Measurements from ENCODE around the gene CENPX. TPM values are rescaled to one million over a fixed set of nuclear protein-coding genes. Genes with fewer than 3 reads are reported as not detected.

The CENPX gene
- total RNA-seq, 1 donor from 2014 or later: 66.2 TPM

GRCh38 chr17:81995463-81996231 lies 27.0 kb downstream of the CENPX start:
- Mint-ChIP-seq H3K4me3 (ENCODE audit: low read depth) (no peak overlapping the region), H3K9me3 (ENCODE audit: low read depth) (no peaks in the 10 kb centered on the region), H3K27ac (no peak overlapping the region), H3K36me3 (ENCODE audit: insufficient read depth) (peaks cover 2% of the 10 kb centered on the region), H3K27me3 (no peaks in the 10 kb centered on the region), H3K4me1 (ENCODE audit: low read depth) (peaks cover 2% of the 10 kb centered on the region)
- no peak for TF ChIP-seq CTCF (IDR thresholded peaks at IDR 0.05; ENCODE audit: unreplicated experiment)
- DNase-seq (ENCODE audit: low spot score, unreplicated experiment): no peak

GRCh38 chr17:81994593-81995462 lies 27.9 kb downstream of the CENPX start:
- Mint-ChIP-seq H3K9me3 (ENCODE audit: low read depth) (no peaks in the 10 kb centered on the region), H3K4me3 (ENCODE audit: low read depth) (no peak overlapping the region), H3K36me3 (ENCODE audit: insufficient read depth) (peaks cover 4% of the 10 kb centered on the region), H3K27ac (peak overlapping the region; percentile 37), H3K27me3 (no peaks in the 10 kb centered on the region), H3K4me1 (ENCODE audit: low read depth) (peaks cover 2% of the 10 kb centered on the region)
- DNase-seq (ENCODE audit: low spot score, unreplicated experiment): no peak
- TF ChIP-seq CTCF (IDR thresholded peaks at IDR 0.05; ENCODE audit: unreplicated experiment): no peak

- Mint-ChIP-seq H3K27ac (no peak overlapping the region), H3K9me3 (ENCODE audit: low read depth) (no peaks in the 10 kb centered on the region), H3K36me3 (ENCODE audit: insufficient read depth) (peaks cover 4% of the 10 kb centered on the region), H3K27me3 (no peaks in the 10 kb centered on the region), H3K4me1 (ENCODE audit: low read depth) (peaks cover 2% of the 10 kb centered on the region), H3K4me3 (ENCODE audit: low read depth) (no peak overlapping the region)
- no peak for DNase-seq (ENCODE audit: low spot score, unreplicated experiment)
- TF ChIP-seq CTCF (IDR thresholded peaks at IDR 0.05; ENCODE audit: unreplicated experiment): no peak
Observed at GRCh38 chr17:81993729-81994592, 28.7 kb downstream of the CENPX start.

GRCh38 chr17:81992306-81993102 lies 30.2 kb downstream of the CENPX start:
- Mint-ChIP-seq H3K27me3 (no peaks in the 10 kb centered on the region), H3K27ac (no peak overlapping the region), H3K4me3 (ENCODE audit: low read depth) (no peak overlapping the region), H3K4me1 (ENCODE audit: low read depth) (peaks cover 2% of the 10 kb centered on the region), H3K36me3 (ENCODE audit: insufficient read depth) (peaks cover 4% of the 10 kb centered on the region), H3K9me3 (ENCODE audit: low read depth) (no peaks in the 10 kb centered on the region)
- no peak for TF ChIP-seq CTCF (IDR thresholded peaks at IDR 0.05; ENCODE audit: unreplicated experiment)
- no peak for DNase-seq (ENCODE audit: low spot score, unreplicated experiment)
